Progenitor cell of endocrine pancreas (in vitro differentiated cells): Measurements from ENCODE around the gene CAPG. TPM values are rescaled to one million over a fixed set of nuclear protein-coding genes. Genes with fewer than 3 reads are reported as not detected.

Source experiments
- DNase-seq: peaks from one replicate; pipeline ENCODE4 v3.0.0; 2021; ENCODE audit warnings: low spot score; ENCODE audit not compliant: unreplicated experiment
- H3K27ac Mint-ChIP-seq: 2 replicates; pipeline ENCODE4 v1.8.0; 2021; ENCODE audit warnings: mild to moderate bottlenecking, moderate library complexity, mixed read lengths
- H3K27me3 Mint-ChIP-seq: 2 replicates; pipeline ENCODE4 v1.8.0; 2021; ENCODE audit warnings: mixed read lengths
- H3K36me3 Mint-ChIP-seq: 2 replicates; pipeline ENCODE4 v1.8.0; 2022; ENCODE audit warnings: mixed read lengths; ENCODE audit not compliant: insufficient read depth
- H3K4me1 Mint-ChIP-seq: 2 replicates; pipeline ENCODE4 v1.8.0; 2021; ENCODE audit warnings: low read depth, mixed read lengths
- H3K4me3 Mint-ChIP-seq: 2 replicates; pipeline ENCODE4 v1.8.0; 2021; ENCODE audit warnings: low read depth, mild to moderate bottlenecking, moderate library complexity, mixed read lengths
- H3K9me3 Mint-ChIP-seq: 2 replicates; pipeline ENCODE4 v1.8.0; 2021; ENCODE audit warnings: low read depth, mixed read lengths
- CTCF ChIP-seq: fragments of 200-600 bp; sonication (generic); IDR thresholded peaks from one replicate; pipeline ENCODE4 v1.5.0; 2021; ENCODE audit warnings: antibody characterized with exemption, mild to moderate bottlenecking; ENCODE audit not compliant: unreplicated experiment
- total RNA-seq: library from RNA; stranded (reverse); gene quantifications from 2 replicates; pipeline ENCODE4 v1.2.1, GENCODE V29; 2021

Gene CAPG
- total RNA-seq, 1 donor from 2014 or later: 56.1 TPM

GRCh38 chr2:85434696-85435095 lies 24.5 kb upstream of the CAPG start:
- TF ChIP-seq CTCF: no peak

GRCh38 chr2:85433511-85434089 lies 23.4 kb upstream of the CAPG start:
- Mint-ChIP-seq H3K36me3 (no peaks in the 10 kb centered on the region), H3K4me3 (no peak overlapping the region), H3K4me1 (peaks cover 9% of the 10 kb centered on the region), H3K27ac (peak overlapping the region; percentile 37), H3K27me3 (no peaks in the 10 kb centered on the region), H3K9me3 (no peaks in the 10 kb centered on the region)
- DNase-seq: no peak
- TF ChIP-seq CTCF: no peak

More at GRCh38 chr2:85434696-85435095, 24.5 kb upstream of the CAPG start:
- Mint-ChIP-seq H3K4me3 (no peak overlapping the region), H3K27me3 (no peaks in the 10 kb centered on the region), H3K27ac (no peak overlapping the region), H3K9me3 (no peaks in the 10 kb centered on the region), H3K4me1 (peaks cover 14% of the 10 kb centered on the region), H3K36me3 (no peaks in the 10 kb centered on the region)
- DNase-seq: no peak

- H3K27me3 Mint-ChIP-seq: no peaks in the 10 kb centered on the region
- no peak overlapping the region for H3K4me3 Mint-ChIP-seq
- H3K36me3 Mint-ChIP-seq: no peaks in the 10 kb centered on the region
- H3K4me1 Mint-ChIP-seq: no peaks in the 10 kb centered on the region
- no peak for TF ChIP-seq CTCF
- H3K9me3 Mint-ChIP-seq: no peaks in the 10 kb centered on the region
- no peak overlapping the region for H3K27ac Mint-ChIP-seq
- DNase-seq: no peak
These were observed 21.5 kb upstream of the CAPG start for GRCh38 chr2:85431570-85432205.

GRCh38 chr2:85430752-85431569 lies 20.8 kb upstream of the CAPG start:
- Mint-ChIP-seq H3K36me3 (no peaks in the 10 kb centered on the region), H3K9me3 (no peaks in the 10 kb centered on the region), H3K27me3 (no peaks in the 10 kb centered on the region), H3K4me3 (no peak overlapping the region), H3K4me1 (no peaks in the 10 kb centered on the region), H3K27ac (no peak overlapping the region)
- no peak for DNase-seq
- TF ChIP-seq CTCF: no peak

GRCh38 chr2:85429924-85430289 lies 19.7 kb upstream of the CAPG start:
- Mint-ChIP-seq H3K27ac (peak overlapping the region; percentile 27), H3K36me3 (no peaks in the 10 kb centered on the region), H3K9me3 (no peaks in the 10 kb centered on the region), H3K27me3 (no peaks in the 10 kb centered on the region), H3K4me1 (no peaks in the 10 kb centered on the region), H3K4me3 (no peak overlapping the region)
- no peak for TF ChIP-seq CTCF
- DNase-seq: no peak
